OCI-LY7 (cell line): ENCODE measurements around the gene MMP20.
"Not testable (repeated sequence)": the region's sequence is repeated elsewhere in the genome, so short reads cannot be mapped to it uniquely, and the experiment has no call there.

Experiments used
- CTCF ChIP-seq: fragments of 200-600 bp; sonication (generic); conservative IDR thresholded peaks from 2 replicates; pipeline ENCODE4 v1.5.1; 2014; ENCODE audit warnings: mild to moderate bottlenecking, antibody characterized with exemption, low read length, moderate library complexity, mixed read lengths
- EZH2phosphoT487 ChIP-seq: fragments of 200-600 bp; sonication (generic); IDR thresholded peaks from 2 replicates; pipeline ENCODE4 v1.6.1; 2018; ENCODE audit warnings: low read depth, borderline replicate concordance, mild to moderate bottlenecking, mixed run types, antibody characterized with exemption, low read length, moderate library complexity, mixed read lengths

GRCh38 chr11:102629908-102630307 is 4.8 kb upstream of the MMP20 start:
- TF ChIP-seq EZH2phosphoT487, CTCF: not testable (repeated sequence)
